Lower leg skin (tissue), 4 donors: ENCODE data around the gene SPIRE2. TPM values are rescaled to one million over a fixed set of nuclear protein-coding genes. Genes with fewer than 3 reads are reported as not detected.

ENCODE experiments used
- DNase-seq, 2 donors: peaks; one replicate each; pipeline ENCODE4 v3.0.0-alpha.2; 2019; ENCODE audit warnings: low spot score in 2 of 2
- H3K4me3 ChIP-seq: fragments of 200-600 bp; sonication (generic); 2 replicates; pipeline ENCODE4 v1.5.1; 2017; ENCODE audit warnings: mild to moderate bottlenecking, low read depth; ENCODE audit not compliant: poor library complexity, severe bottlenecking
- CTCF ChIP-seq, 3 donors: fragments of 450-650 bp; IDR thresholded peaks; one replicate each; pipeline ENCODE4 v1.5.1; 2016; ENCODE audit warnings: antibody characterized with exemption in 3 of 3, mild to moderate bottlenecking in 3 of 3, moderate library complexity in 2 of 3
- POLR2A ChIP-seq, 2 donors: fragments of 450-650 bp; IDR thresholded peaks; one replicate each; pipeline ENCODE4 v1.6.1; 2016 to 2017; ENCODE audit warnings: antibody characterized with exemption in 2 of 2, mild to moderate bottlenecking in 1 of 2, moderate library complexity in 1 of 2
- WGBS, 2 donors: methylation state at CpG; one replicate each; pipeline ENCODE4 v1.1.5; 2018; 5-methylcytosine and 5-hydroxymethylcytosine counted together
- intact Hi-C: fragments of 100-400 bp; cut with DNase I; formaldehyde crosslinking; loops from one replicate; pipeline ENCODE4 v1.15.0; 2023; ENCODE audit warnings: low total_unique reads
- total RNA-seq, 4 donors: library from RNA; depleted of rRNA; stranded (reverse); fragments of >200 nt; gene quantifications; one replicate each; pipeline ENCODE4 v1.1.0, GENCODE V29; 2016

SPIRE2 gene
- total RNA-seq, 4 donors from 2014 or later, result 2.0 to 5.9 (median 3.9) TPM

- no peak overlapping the region for H3K4me3 ChIP-seq
- 91 to 99% methylated on average over 11 to 13 of the region's 13 CpGs for WGBS, 2 donors
- DNase-seq, result no peak
- intact Hi-C loops, result no loop called here
- TF ChIP-seq CTCF (IDR thresholded peaks at IDR 0.05) (no peak), POLR2A (IDR thresholded peaks at IDR 0.05) (no peak)
These were observed 79.0 kb downstream of the SPIRE2 start for GRCh38 chr16:89907055-89907814.

- no peak for TF ChIP-seq POLR2A (IDR thresholded peaks at IDR 0.05)
- no peak for TF ChIP-seq CTCF (IDR thresholded peaks at IDR 0.05)
- 91 to 96% methylated on average over 4 of the region's 4 CpGs for WGBS, 2 donors
These were observed 80.0 kb downstream of the SPIRE2 start for GRCh38 chr16:89908236-89908635.

GRCh38 chr16:89909777-89910716 lies 81.8 kb downstream of the SPIRE2 start:
- 52 to 54% methylated on average over 42 to 46 of the region's 47 CpGs for WGBS, 2 donors
- peak; percentile 69 to 95 for DNase-seq
- intact Hi-C loops, result no loop called here
- H3K4me3 ChIP-seq, result no peak overlapping the region
- TF ChIP-seq CTCF (IDR thresholded peaks at IDR 0.05) (peak in 1 of 3 donors; percentile 60), POLR2A (IDR thresholded peaks at IDR 0.05) (no peak)

More at GRCh38 chr16:89908236-89908635, 80.0 kb downstream of the SPIRE2 start:
- DNase-seq, result no peak
- no peak overlapping the region for H3K4me3 ChIP-seq
- intact Hi-C loops, result no loop called here

- no peak overlapping the region for H3K4me3 ChIP-seq
- no peak for DNase-seq
- WGBS, 2 donors, result 93 to 95% methylated on average over 26 to 27 of the region's 27 CpGs
- no peak for TF ChIP-seq CTCF (IDR thresholded peaks at IDR 0.05)
- no peak for TF ChIP-seq POLR2A (IDR thresholded peaks at IDR 0.05)
- intact Hi-C loops, result no loop called here
These were observed 82.6 kb downstream of the SPIRE2 start for GRCh38 chr16:89910717-89911354.

- TF ChIP-seq CTCF (IDR thresholded peaks at IDR 0.05), result no peak
- TF ChIP-seq POLR2A (IDR thresholded peaks at IDR 0.05), result no peak
- no peak for DNase-seq
- H3K4me3 ChIP-seq, result no peak overlapping the region
- intact Hi-C loops, result no loop called here
- 91 to 93% methylated on average over 12 to 14 of the region's 14 CpGs for WGBS, 2 donors
These were observed 83.1 kb downstream of the SPIRE2 start for GRCh38 chr16:89911375-89911774.
